Dermis blood vessel endothelial cell (primary cell): Measurements from ENCODE around the gene BRIX1. TPM values are rescaled to one million over a fixed set of nuclear protein-coding genes. Genes with fewer than 3 reads are reported as not detected.
"Not testable (repeated sequence)": the region's sequence is repeated elsewhere in the genome, so short reads cannot be mapped to it uniquely, and the experiment has no call there.

Source experiments
- DNase-seq: peaks from one replicate; pipeline ENCODE4 v3.0.0; 2010
- total RNA-seq: library from RNA; depleted of rRNA; stranded (reverse); fragments of >200 nt; gene quantifications from 2 replicates; pipeline ENCODE4 v1.2.3, GENCODE V29; 2014

The BRIX1 gene
- total RNA-seq, 1 donor from 2014 or later: 27.7 TPM

DNA sequence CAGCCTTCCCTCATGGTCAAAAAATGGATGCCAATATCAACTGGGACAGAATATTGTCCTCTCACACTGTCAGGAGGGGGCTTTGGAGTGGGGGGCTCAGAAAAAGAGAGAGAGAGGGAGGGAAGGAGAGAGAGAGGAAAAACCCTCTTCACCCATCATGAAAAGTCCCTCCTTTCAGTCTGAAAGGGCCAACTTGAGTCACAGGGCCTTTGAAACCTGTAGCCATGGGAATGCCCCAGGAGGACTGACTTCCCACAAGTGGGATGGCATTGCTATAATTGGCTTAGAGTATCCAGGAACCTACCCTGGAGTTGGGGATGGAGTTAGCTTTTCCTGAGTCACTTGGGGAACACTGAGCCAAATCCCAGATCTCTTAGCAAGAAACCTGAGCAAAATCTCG lies 55.0 kb downstream of the BRIX1 start:
- DNase-seq: no peak

DNA sequence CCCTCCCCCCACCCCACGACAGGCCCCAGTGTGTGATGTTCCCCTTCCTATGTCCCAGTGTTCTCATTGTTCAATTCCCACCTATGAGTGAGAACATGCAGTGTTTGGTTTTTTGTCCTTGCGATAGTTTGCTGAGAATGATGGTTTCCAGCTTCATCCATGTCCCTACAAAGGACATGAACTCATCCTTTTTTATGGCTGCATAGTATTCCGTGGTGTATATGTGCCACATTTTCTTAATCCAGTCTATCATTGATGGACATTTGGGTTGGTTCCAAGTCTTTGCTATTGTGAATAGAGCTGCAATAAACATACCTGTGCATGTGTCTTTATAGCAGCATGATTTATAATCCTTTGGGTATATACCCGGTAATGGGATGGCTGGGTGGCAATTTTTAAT lies 56.1 kb downstream of the BRIX1 start:
- DNase-seq: not testable (repeated sequence)

Other genes with a start within 250 kb of the BRIX1 start
- under 0.01 TPM in 1 of 2 replicates, not detected in the other for gene TTC23L, start 76.5 kb upstream of the BRIX1 start, total RNA-seq
- 13.8 and 18.5 TPM in 2 replicates for gene RAD1, start 207 bp upstream of the BRIX1 start, total RNA-seq
- gene DNAJC21, start 13.8 kb downstream of the BRIX1 start, total RNA-seq: 44.1 and 48.0 TPM in 2 replicates
- 0.05 TPM in 1 of 2 replicates, not detected in the other for gene AGXT2, start 132.2 kb downstream of the BRIX1 start, total RNA-seq